HL-60 (cell line): ENCODE data around the gene RAC3.

Source experiments
- DNase-seq, 2 experiments: peaks; one replicate each; pipeline ENCODE4 v3.0.0-alpha.2; 2010 to 2020; ENCODE audit warnings: low read depth in 1 of 2, low spot score in 1 of 2
- H3K27ac ChIP-seq: fragments of 250-450 bp; sonication (Bioruptor Pico); replicated peaks from 2 replicates; pipeline ENCODE4 v1.5.1; 2020; ENCODE audit warnings: mild to moderate bottlenecking, moderate library complexity
- H3K27me3 ChIP-seq: fragments of 250-450 bp; sonication (Bioruptor Pico); 2 replicates; pipeline ENCODE4 v1.5.1; 2021; ENCODE audit warnings: mild to moderate bottlenecking, moderate library complexity; ENCODE audit not compliant: insufficient read depth, poor library complexity, severe bottlenecking
- H3K4me3 ChIP-seq: replicated peaks from 2 replicates; pipeline ENCODE4 v1.5.1; 2011; ENCODE audit warnings: mild to moderate bottlenecking, control low read depth, low read length; ENCODE audit not compliant: insufficient read depth
- CTCF ChIP-seq: IDR thresholded peaks from one replicate; pipeline ENCODE4 v1.5.1; 2011; ENCODE audit warnings: low read length, control low read depth, inconsistent platforms; ENCODE audit not compliant: insufficient read depth
- GABPA ChIP-seq: IDR thresholded peaks from 2 replicates; pipeline ENCODE4 v1.6.1; 2012; ENCODE audit warnings: low read depth
- POLR2AphosphoS5 ChIP-seq: IDR thresholded peaks from 2 replicates; pipeline ENCODE4 v1.6.1; 2012; ENCODE audit warnings: low read depth
- REST ChIP-seq: IDR thresholded peaks from 2 replicates; pipeline ENCODE4 v1.6.1; 2012; ENCODE audit warnings: low read depth; ENCODE audit not compliant: insufficient replicate concordance
- SPI1 ChIP-seq: IDR thresholded peaks from 2 replicates; pipeline ENCODE4 v1.6.1; 2012; ENCODE audit warnings: low read depth, mild to moderate bottlenecking, borderline replicate concordance

The RAC3 gene

DNA sequence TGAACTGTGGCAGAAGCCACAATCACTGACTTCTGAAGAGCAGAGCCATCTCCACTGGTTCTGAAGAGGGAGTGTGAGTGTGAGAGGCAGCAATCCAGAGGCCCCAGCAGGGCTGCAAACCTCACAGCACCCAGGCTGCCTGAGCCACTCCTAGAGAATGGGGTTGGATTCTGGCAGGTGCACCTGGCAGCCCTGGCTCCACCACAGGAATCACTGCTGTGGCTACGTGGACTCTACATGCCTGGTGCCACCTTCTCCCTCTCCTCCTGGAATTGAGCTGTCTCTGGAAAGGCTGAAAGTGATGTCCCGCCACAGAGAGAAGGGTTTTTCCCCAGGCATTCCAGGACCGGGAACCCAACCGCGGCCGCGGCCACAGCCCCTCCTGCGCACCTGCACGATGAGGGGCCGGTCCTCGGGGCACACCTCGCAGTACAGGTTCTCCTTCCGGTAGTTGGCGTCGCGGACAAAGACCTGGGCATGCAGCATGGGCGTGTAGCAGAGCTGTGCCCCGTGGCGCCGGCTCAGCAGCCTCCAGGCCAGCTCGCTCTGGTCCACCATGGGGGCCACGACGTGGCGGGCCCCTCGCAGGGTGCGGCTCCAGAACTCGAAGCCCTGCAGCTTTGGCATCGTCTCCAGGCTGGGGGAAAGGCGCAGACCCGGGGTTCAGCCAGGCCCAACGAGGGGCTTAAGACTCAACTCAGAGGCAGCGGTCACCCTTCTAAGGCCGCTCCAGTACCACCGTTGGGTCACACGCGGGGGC lies 33.1 kb downstream of the RAC3 start:
- TF ChIP-seq REST (no peak), SPI1 (no peak)
- no peak for DNase-seq
- peak overlapping the region; percentile 76 for H3K27ac ChIP-seq
- H3K4me3 ChIP-seq, result peak overlapping the region; percentile 96
- H3K27me3 ChIP-seq, result no peaks in the 10 kb centered on the region

- DNase-seq, result no peak
Observed at GRCh38 chr17:82065193-82065637, 33.7 kb downstream of the RAC3 start.

DNA sequence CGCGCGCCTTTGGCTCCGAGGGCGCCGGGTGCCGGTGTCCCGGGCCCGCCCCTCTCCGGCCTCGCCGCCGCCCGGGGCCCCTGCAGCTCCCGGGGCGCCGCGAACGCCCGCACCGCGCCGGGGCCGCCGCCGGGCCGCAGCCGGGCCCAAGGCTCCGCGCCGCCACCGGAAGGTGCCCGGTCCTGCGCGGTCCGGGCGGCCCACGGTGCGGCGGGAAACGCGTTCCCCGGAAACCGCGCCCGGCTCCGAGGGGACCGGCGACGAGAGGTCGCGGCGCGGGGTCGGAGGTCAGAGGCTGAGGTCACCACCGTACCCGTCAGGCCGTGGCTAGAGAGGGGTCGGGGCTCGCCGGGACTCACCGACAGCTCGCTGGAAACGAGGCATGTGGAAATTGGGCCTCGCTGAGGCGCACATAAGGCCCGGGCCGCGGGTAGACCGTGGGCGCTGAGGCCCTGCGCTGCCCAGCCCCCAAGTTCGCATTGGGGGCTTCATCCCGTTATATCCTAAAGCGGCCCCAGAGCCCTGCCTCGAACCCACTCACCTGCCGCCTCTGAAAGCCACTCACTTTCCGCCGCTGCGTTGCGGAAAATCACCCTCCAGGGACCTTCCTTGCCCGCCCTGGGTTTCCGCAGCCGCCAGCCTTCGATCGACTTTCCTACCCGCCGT lies 34.3 kb downstream of the RAC3 start, which contains the start of gene DUS1L:
TSS of gene DUS1L (minus strand) at position 167 of the 666 bp plus-strand sequence. CDS start 745 bp downstream, outside the sequence.
- Histone ChIP-seq H3K27ac (peak within 1 kb of the TSS; percentile 76), H3K4me3 (peak within 1 kb of the TSS; percentile 96), H3K27me3 (no peaks in the 10 kb centered on the region)
- no peak for TF ChIP-seq CTCF
- peak; percentile 71 for TF ChIP-seq POLR2AphosphoS5
- TF ChIP-seq GABPA, result peak; percentile 96
- TF ChIP-seq REST, result no peak
- no peak for TF ChIP-seq SPI1
- peak in 1 of 2 experiments; percentile 50 for DNase-seq

More at GRCh38 chr17:82065193-82065637, 33.7 kb downstream of the RAC3 start:
- Histone ChIP-seq H3K27me3 (no peaks in the 10 kb centered on the region), H3K27ac (peak overlapping the region; percentile 76), H3K4me3 (peak overlapping the region; percentile 96)
- no peak for TF ChIP-seq POLR2AphosphoS5
- no peak for TF ChIP-seq SPI1
- TF ChIP-seq CTCF, result no peak
- TF ChIP-seq REST, result no peak
- no peak for TF ChIP-seq GABPA
